ENCODE measurements around the gene CHST15.
"Not testable (repeated sequence)": the region's sequence is repeated elsewhere in the genome, so short reads cannot be mapped to it uniquely, and the experiment has no call there.

The CHST15 gene

GRCh38 chr10:124124123-124124768 is 30.8 kb upstream of the CHST15 start:
- no peak for DNase-seq

DNA sequence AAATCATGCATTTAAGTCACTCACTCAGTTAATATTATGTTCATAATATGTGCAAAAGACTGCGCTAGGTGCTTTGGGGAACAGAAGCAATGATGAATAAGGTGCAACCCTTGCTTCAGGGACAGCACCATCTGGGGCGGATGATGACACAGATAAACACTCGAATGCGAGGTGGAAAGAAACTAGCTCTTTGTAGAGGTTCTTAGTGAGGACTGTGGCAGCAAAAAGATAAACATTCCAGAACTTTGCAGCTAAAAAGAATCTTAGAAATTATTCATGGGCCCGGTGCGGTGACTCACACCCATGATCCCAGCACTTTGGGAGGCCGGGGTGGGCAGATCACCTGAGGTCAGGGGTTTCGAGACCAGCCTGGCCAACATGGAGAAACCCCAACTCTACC is 29.8 kb upstream of the CHST15 start:
- DNase-seq = no peak

- DNase-seq = no peak
Observed at GRCh38 chr10:124122211-124122610, 28.8 kb upstream of the CHST15 start.

GRCh38 chr10:124120410-124121061 is 27.1 kb upstream of the CHST15 start:
- DNase-seq = no peak

DNA sequence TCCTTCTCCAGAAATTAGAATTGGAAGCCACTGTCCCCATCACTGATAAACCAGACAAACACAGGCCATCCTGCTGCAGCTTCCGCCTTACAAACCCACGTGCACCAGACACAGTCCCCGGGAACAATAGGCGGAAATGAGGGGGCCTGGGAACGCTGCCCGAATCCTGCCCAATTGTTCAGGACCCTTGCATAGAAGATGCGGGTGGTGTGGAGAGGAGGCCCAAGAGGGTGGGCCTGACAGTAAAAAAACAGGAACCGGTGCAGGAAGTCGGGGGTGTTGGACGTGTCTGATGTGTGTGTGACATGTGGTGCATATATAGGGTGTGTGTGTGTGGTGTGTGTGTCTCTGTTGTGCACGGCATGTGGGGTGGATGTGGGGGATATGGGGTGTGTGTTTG is 26.5 kb upstream of the CHST15 start:
- DNase-seq = no peak

GRCh38 chr10:124119216-124119615 is 25.8 kb upstream of the CHST15 start:
- no peak for DNase-seq

DNA sequence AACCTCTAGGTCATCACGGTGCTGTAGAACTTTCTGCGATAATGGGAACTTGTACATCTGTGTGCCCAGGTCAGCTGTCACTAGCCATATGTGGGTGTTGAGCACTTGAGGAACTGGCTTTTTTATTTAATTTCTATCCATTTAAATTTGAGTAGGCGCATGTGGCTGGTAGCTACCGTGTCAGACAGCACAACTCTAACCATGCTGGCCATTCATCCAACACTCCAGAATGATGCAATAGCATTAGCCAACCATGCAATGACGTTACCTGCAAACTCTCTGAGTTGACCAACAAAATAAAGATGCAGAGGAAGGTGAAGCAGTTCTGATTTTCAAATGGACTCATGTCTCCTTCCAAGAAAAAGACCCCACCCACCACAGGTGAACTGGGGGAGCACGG is 24.4 kb upstream of the CHST15 start:
- no peak for DNase-seq

- no peak for DNase-seq
Observed at GRCh38 chr10:124117511-124117785, 24.1 kb upstream of the CHST15 start.

DNA sequence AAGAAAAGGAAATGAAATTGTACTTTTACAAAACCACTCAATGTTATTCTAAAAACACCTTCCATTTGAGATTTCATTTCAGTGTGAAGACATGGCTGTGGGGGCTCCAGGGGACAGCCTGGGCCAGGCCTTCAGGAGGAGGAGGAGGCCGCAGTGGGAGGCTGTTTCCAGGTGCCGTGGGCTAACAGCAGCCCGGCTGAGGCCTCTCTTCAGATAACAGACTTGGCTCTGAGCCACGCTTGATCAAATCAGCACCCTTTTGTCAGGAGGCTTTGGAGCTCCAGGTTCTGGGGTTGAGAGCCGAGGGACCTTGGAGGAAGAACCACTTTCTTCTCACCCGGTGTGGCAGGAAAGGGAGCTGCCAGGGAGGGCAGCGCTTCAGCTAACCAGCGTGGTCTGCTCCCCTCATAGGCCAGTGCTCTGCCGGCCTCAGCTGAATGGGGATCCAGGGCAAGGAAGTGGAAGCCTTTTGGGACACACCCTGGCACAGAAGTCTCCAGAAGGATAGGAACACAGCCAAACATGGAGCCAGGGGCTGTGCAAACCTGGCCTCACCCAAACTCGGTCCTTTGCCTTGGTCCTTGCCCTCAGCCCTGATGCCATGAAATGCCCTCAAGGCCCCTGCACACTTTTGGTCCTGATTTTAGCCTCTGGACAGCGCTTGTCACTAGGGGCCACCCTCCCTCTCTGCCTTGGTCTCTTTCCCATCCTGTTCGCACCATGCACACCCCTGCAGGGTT is 23.5 kb upstream of the CHST15 start:
- DNase-seq = no peak

GRCh38 chr10:124114696-124115095 is 21.3 kb upstream of the CHST15 start:
- DNase-seq = no peak

DNA sequence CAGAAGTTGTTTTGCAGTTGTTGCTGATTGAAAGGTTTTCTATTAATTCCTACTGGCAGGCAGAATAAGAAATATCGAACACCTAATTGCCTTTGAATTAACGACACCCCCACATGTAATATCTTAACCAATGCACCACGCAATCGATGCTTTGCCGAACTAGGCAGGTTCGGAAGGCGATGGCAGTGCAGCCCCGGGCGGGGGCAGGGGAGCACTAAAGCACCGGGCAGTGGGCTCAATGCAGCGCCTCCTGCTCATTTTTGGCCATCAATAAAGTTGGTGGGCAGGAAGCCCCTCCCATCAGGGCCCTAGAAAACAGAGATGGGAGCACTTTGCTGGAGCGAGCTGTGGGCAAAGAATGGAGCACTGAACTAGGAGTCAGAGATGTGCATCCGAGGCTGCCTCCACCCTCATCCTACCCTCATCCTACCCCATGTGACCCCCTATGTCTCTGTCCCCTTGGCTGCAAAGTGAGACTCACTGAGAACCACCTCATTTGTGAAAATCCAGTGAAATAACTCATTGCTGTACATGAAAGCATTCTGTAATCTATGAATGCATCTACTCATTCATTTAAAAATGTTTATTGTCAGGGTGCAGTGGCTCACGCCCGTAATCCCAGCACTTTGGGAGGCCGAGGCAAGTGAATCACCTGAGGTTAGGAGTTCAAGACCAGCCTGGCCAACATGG is 19.6 kb upstream of the CHST15 start:
- DNase-seq = no peak

- DNase-seq = no peak
Observed at GRCh38 chr10:124110882-124111281, 17.5 kb upstream of the CHST15 start.

DNA sequence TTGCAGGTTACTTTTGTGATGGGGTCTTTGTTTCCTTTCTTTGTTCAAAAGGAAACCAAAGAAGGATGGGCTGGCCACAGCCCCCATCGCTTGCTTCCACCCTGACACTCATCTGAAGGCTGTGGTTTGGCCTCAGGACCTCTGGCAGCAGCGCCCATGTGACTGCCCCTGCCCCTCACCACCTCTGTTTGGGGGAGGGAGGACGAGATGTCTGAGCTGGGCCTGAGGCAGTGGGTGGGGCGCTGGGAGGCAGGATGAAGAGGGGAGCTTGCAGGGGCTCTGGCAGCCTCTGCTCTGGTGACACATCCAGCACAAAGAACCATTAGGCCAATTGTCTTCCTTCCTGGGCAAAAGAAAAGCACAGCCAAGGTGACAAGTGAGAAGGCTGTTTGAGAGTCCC is 15.9 kb upstream of the CHST15 start:
- no peak for DNase-seq

DNA sequence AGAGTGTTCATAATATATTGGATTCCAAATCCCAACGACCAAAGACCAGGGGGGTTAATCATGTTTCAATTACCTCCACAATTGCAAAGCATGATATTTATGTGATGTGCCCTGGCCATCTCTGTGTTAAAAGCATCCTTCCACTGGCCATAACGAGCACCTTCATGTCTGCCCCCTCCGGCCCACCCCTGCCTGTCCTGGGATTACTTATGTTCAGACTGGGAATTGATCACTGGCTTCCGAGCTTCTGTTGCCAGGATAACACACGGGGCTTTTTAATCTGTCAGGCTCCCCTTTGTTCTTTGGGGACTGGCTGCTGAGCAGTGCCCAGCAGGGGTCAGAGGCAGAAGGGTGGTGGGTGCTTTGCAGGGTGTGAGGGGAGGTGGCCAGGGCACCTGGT is 13.7 kb upstream of the CHST15 start:
- no peak for DNase-seq

DNA sequence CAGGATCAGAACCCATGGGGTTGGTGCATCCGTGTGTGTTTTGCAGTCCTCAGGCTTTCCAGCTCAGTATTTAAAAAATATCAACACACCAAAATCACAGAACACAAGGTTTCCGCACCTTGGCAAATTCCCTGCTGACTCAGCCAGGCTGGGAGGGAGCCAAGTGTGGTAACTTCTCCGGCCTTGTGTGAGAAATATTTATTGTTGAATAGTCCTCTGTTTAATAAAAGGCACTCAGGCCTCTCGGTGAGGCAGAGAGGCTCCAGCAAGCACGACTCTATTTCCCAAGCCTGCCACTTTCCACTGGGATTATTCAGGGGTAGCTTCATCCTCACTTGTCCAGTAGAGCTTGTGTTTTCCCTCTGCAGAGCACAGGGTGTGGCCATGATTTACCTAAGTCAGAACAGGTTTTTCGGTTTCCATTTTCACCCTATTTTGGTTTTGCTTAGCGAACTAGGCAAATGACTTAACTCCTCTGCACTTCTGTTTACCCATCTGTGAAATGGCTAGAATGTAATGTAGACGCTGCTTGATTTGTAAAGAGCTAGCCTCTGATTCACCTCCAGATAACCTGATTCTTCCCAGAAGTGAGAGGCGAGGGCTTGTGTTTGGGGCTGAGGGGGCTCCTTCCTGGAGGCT is 13.0 kb upstream of the CHST15 start:
- DNase-seq = no peak

DNA sequence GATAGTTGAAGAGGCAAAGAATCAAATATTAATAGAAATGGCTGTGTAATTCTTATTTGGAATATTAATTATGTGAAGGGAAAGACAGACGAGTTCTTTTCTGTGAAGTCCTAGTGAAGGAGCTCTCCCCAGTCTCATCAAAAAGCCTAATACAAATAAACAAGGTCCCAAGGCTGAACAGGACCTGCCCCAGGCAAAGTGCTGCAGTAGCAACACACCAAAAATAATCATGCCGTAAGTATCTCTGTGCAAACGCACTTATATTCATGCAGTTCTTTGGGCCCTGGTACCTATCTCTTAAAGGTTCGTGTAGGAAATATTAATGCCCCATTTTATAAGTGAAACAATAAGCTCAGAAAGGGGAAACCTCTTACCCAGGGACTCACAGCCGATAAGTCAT is 12.2 kb upstream of the CHST15 start:
- DNase-seq = no peak

DNA sequence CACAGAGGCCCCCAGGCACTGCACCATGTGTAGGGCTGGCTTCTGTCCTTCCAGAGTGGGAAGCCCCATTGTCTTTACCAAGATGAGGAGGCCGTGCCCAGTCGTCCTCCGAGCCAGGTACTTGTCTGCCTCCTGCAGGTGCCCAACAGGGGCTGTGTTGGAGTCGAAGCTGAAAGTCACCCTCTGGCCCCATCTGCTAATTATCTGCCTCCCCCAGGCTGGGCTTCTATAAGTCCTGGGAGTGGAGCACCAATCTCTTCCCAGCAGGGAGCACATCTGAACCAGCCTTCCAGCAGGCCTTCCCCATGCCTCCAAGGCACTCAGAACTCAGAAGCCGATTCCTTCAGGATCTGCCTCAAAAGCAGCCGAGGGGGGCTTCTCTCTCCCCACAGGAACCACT is 11.6 kb upstream of the CHST15 start:
- DNase-seq = no peak

DNA sequence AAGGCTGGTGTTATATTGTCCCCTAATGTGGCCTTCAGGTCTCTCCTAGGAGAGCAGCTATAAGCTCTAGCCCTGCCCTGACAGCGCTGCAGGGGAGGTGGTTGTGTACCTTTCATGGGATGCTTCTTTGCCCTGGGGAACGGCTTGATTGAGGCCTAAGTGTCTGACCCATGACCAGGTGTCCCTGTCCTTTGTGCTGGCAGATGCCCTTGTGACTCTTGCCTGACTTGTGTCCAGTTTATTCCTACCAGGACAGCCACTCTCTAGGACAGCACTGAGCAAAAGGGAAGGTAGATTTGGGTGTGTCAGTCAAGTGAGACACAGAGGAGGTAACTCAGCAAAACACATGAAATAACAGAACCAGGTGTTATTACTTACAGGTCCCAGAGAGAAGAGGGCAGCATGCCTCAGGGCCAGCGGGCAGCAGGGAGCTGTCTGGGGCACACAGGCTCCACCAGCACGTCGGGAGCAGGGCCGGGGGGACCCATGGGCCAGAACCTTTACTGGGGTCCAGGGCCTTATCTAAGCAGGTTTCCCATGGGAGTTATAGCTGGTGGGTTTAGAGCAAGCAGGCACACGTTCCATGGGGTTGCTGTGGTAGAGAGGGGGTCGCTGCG is 10.7 kb upstream of the CHST15 start:
- DNase-seq = no peak

GRCh38 chr10:124101351-124101750 is 8.0 kb upstream of the CHST15 start:
- DNase-seq = no peak

DNA sequence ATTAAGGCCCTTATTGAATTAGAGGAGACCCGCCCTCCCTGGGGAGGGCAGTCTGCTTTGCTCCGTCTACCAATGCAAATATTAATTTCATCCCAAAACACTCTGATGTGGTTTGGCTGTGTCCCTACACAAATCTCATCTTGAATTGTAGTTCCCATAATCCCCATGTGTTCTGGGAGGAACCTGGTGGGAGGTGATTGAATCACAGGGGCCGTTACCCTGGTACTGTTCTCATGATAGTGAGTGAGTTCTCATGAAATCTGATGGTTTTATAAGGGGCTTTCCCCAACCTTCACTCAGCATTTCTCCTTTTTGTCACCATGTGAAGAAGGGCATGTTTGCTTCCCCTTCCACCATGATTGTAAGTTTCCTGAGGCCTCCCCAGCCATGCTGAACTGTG is 7.3 kb upstream of the CHST15 start:
- DNase-seq = not testable (repeated sequence)

GRCh38 chr10:124100124-124100523 is 6.7 kb upstream of the CHST15 start:
- no peak for DNase-seq

GRCh38 chr10:124099604-124100003 is 6.2 kb upstream of the CHST15 start:
- DNase-seq = no peak

GRCh38 chr10:124098575-124098974 is 5.2 kb upstream of the CHST15 start:
- no peak for DNase-seq
